H1 (cell line): ENCODE measurements around the gene AP3S1. TPM values are rescaled to one million over a fixed set of nuclear protein-coding genes. Genes with fewer than 3 reads are reported as not detected.

ENCODE experiments used
- CTCF ChIA-PET: fragments of 300-600 bp; sonication (Branson Sonifier 250); formaldehyde crosslinking; loops from one replicate; lab custom pipeline; 2021; ENCODE audit not compliant: partially characterized antibody; lab: Charles Lee
- POLR2A ChIA-PET: fragments of 300-600 bp; sonication (Branson Sonifier 250); formaldehyde crosslinking; loops from one replicate; lab custom pipeline; 2021; ENCODE audit warnings: inconsistent platforms; ENCODE audit not compliant: partially characterized antibody; lab: Charles Lee
- DNase-seq, 2 experiments: peaks; one replicate each; pipeline versions ENCODE4 v3.0.0 to v3.0.0-alpha.2; 2010 to 2022; ENCODE audit warnings: low spot score in 2 of 2, low read depth in 1 of 2, mixed read lengths in 1 of 2
- FAIRE-seq: peaks from 2 replicates; lab custom pipeline; 2011; peaks lifted over from hg19 to GRCh38; lab: Jason Lieb, UNC
- H2AFZ ChIP-seq: 2 replicates; pipeline ENCODE4 v1.8.1; 2012; ENCODE audit warnings: low read length, inconsistent platforms
- H2AK5ac ChIP-seq: 2 replicates; pipeline ENCODE4 v1.6.1; 2013; ENCODE audit warnings: low read depth, low read length
- H2BK120ac ChIP-seq: replicated peaks from 2 replicates; pipeline ENCODE3; 2013; ENCODE audit warnings: low read depth, low read length, inconsistent platforms
- H2BK12ac ChIP-seq: 2 replicates; pipeline ENCODE4 v1.6.1; 2013; ENCODE audit warnings: low read depth, low read length
- H2BK15ac ChIP-seq: 2 replicates; pipeline ENCODE4 v1.6.1; 2013; ENCODE audit warnings: low read length
- H2BK20ac ChIP-seq: 2 replicates; pipeline ENCODE4 v1.6.1; 2013; ENCODE audit warnings: low read length
- H2BK5ac ChIP-seq: 2 replicates; pipeline ENCODE4 v1.6.1; 2013; ENCODE audit warnings: low read depth, low read length
- H3K14ac ChIP-seq: 2 replicates; pipeline ENCODE4 v1.6.1; 2013; ENCODE audit warnings: inconsistent platforms; ENCODE audit not compliant: insufficient read length
- H3K18ac ChIP-seq: 2 replicates; pipeline ENCODE4 v1.6.1; 2013; ENCODE audit warnings: low read length; ENCODE audit errors: extremely low read depth
- H3K23ac ChIP-seq: 2 replicates; pipeline ENCODE4 v1.6.1; 2013; ENCODE audit warnings: inconsistent platforms; ENCODE audit not compliant: insufficient read length
- H3K23me2 ChIP-seq: 2 replicates; pipeline ENCODE4 v1.6.1; 2013; ENCODE audit warnings: low read depth, low read length
- H3K27ac ChIP-seq: 2 replicates; pipeline ENCODE4 v1.6.1; 2011; ENCODE audit warnings: low read depth, low read length, inconsistent platforms
- H3K27me3 ChIP-seq, 4 experiments: replicated peaks in 1 of 4; 1 replicate in 1 of 4; 2 replicates in 3 of 4; pipeline versions ENCODE4 v1.6.1 to v1.8.1; 2011 to 2013; ENCODE audit warnings: low read length in 3 of 4, mild to moderate bottlenecking in 3 of 4, inconsistent platforms in 2 of 4, mixed read lengths in 2 of 4, moderate library complexity in 1 of 4; ENCODE audit not compliant: control insufficient read depth in 3 of 4, insufficient read depth in 3 of 4; ENCODE audit errors: extremely low read depth in 1 of 4
- H3K36me3 ChIP-seq, 4 experiments: 2 replicates each; pipeline versions ENCODE4 v1.6.1 to v1.8.1; 2011 to 2013; ENCODE audit warnings: mild to moderate bottlenecking in 4 of 4, low read length in 3 of 4, moderate library complexity in 2 of 4, control low read depth in 1 of 4, inconsistent platforms in 1 of 4; ENCODE audit not compliant: insufficient read depth in 4 of 4, control insufficient read depth in 2 of 4
- H3K4ac ChIP-seq: replicated peaks from 2 replicates; pipeline ENCODE3; 2013; ENCODE audit warnings: low read length, low read depth, mixed read lengths, inconsistent platforms; ENCODE audit not compliant: insufficient read length
- H3K4me1 ChIP-seq, 4 experiments: replicated peaks in 1 of 4; 1 replicate in 1 of 4; 2 replicates in 3 of 4; pipeline versions ENCODE4 v1.6.1 to v1.8.1; 2011 to 2013; ENCODE audit warnings: low read length in 3 of 4, inconsistent platforms in 2 of 4, mixed read lengths in 1 of 4; ENCODE audit not compliant: insufficient read depth in 4 of 4, control insufficient read depth in 3 of 4
- H3K4me2 ChIP-seq, 2 experiments: 2 replicates each; pipeline versions ENCODE4 v1.6.1 to v1.8.1; 2011 to 2013; ENCODE audit warnings: low read depth in 2 of 2, low read length in 2 of 2, control low read depth in 1 of 2, inconsistent platforms in 1 of 2, mild to moderate bottlenecking in 1 of 2; ENCODE audit not compliant: insufficient read depth in 1 of 2
- H3K4me3 ChIP-seq, 4 experiments: fragments of 200-600, 300-600 bp in 1 of 4; sonication (generic), shearing (Covaris generic), sonication (Bioruptor Twin) in 1 of 4; 2 replicates each; pipeline versions ENCODE4 v1.5.1 to v1.8.1; 2011 to 2016; ENCODE audit warnings: low read length in 4 of 4, low read depth in 3 of 4, control low read depth in 2 of 4, inconsistent platforms in 2 of 4, mild to moderate bottlenecking in 2 of 4, mixed read lengths in 1 of 4, moderate library complexity in 1 of 4; ENCODE audit not compliant: insufficient read depth in 2 of 4; ENCODE audit errors: extremely low read depth in 1 of 4
- H3K56ac ChIP-seq: replicated peaks from 2 replicates; pipeline ENCODE3; 2013; ENCODE audit warnings: low read depth, mild to moderate bottlenecking, mixed read lengths, low read length, inconsistent platforms; ENCODE audit not compliant: insufficient read length
- H3K79me1 ChIP-seq: 2 replicates; pipeline ENCODE4 v1.6.1; 2013; ENCODE audit warnings: low read depth, low read length, control low read depth
- H3K79me2 ChIP-seq, 2 experiments: 2 replicates each; pipeline versions ENCODE4 v1.6.1 to v1.8.1; 2012 to 2013; ENCODE audit warnings: low read length in 2 of 2, mild to moderate bottlenecking in 2 of 2, inconsistent platforms in 1 of 2; ENCODE audit not compliant: insufficient read depth in 2 of 2, control insufficient read depth in 1 of 2
- H3K9ac ChIP-seq, 4 experiments: replicated peaks in 1 of 4; 1 replicate in 1 of 4; 2 replicates in 3 of 4; pipeline versions ENCODE4 v1.6.1 to v1.8.1; 2011 to 2013; ENCODE audit warnings: low read depth in 3 of 4, low read length in 3 of 4, control low read depth in 2 of 4, mild to moderate bottlenecking in 2 of 4, moderate library complexity in 2 of 4, inconsistent platforms in 1 of 4; ENCODE audit errors: extremely low read depth in 1 of 4
- H3K9me3 ChIP-seq, 2 experiments: 2 replicates each; pipeline versions ENCODE4 v1.6.1 to v1.8.1; 2012 to 2013; ENCODE audit warnings: mild to moderate bottlenecking in 2 of 2, moderate library complexity in 2 of 2, control low read depth in 1 of 2, inconsistent platforms in 1 of 2, low read depth in 1 of 2, low read length in 1 of 2, mixed read lengths in 1 of 2; ENCODE audit not compliant: insufficient read depth in 2 of 2
- H4K20me1 ChIP-seq, 2 experiments: replicated peaks in 1 of 2; 2 replicates each; pipeline versions ENCODE3 to v1.8.1; 2011 to 2013; ENCODE audit warnings: inconsistent platforms in 2 of 2, low read length in 2 of 2, mild to moderate bottlenecking in 1 of 2; ENCODE audit not compliant: insufficient read depth in 2 of 2, control insufficient read depth in 1 of 2
- H4K5ac ChIP-seq: 2 replicates; pipeline ENCODE4 v1.6.1; 2013; ENCODE audit warnings: low read length, low read depth, mixed read lengths, inconsistent platforms; ENCODE audit not compliant: insufficient read length
- H4K8ac ChIP-seq: 2 replicates; pipeline ENCODE4 v1.8.0; 2013; ENCODE audit warnings: mild to moderate bottlenecking, moderate library complexity, low read length, inconsistent platforms; ENCODE audit not compliant: insufficient read depth; ENCODE audit errors: extremely low read depth
- H4K91ac ChIP-seq: replicated peaks from 2 replicates; pipeline ENCODE3; 2013; ENCODE audit warnings: low read length, mixed read lengths, inconsistent platforms; ENCODE audit not compliant: insufficient read length
- BACH1 ChIP-seq: IDR thresholded peaks from 2 replicates; pipeline ENCODE4 v1.6.1; 2012; ENCODE audit warnings: low read length, improper control_type of control experiment
- CBX5 ChIP-seq: fragments of 300-800, 300-1000 bp; sonication (generic); IDR thresholded peaks from 2 replicates; pipeline ENCODE4 v1.7.1; 2016; ENCODE audit warnings: antibody characterized with exemption, low read length, low read depth
- CREB1 ChIP-seq: IDR thresholded peaks from 2 replicates; pipeline ENCODE4 v1.6.1; 2012; ENCODE audit warnings: inconsistent platforms
- FOSL1 ChIP-seq: IDR thresholded peaks from 2 replicates; pipeline ENCODE4 v1.6.1; 2011; ENCODE audit warnings: mild to moderate bottlenecking, low read depth, low read length, moderate library complexity; ENCODE audit not compliant: insufficient read depth
- GABPA ChIP-seq: IDR thresholded peaks from 2 replicates; pipeline ENCODE4 v1.6.1; 2011; ENCODE audit warnings: mild to moderate bottlenecking, low read length, moderate library complexity, borderline replicate concordance; ENCODE audit not compliant: insufficient read depth
- JUN ChIP-seq: IDR thresholded peaks from 2 replicates; pipeline ENCODE4 v1.6.1; 2011; ENCODE audit warnings: low read depth, mild to moderate bottlenecking, improper control_type of control experiment, low read length
- NANOG ChIP-seq: IDR thresholded peaks from 2 replicates; pipeline ENCODE4 v1.6.1; 2011; ENCODE audit warnings: low read length, low read depth, mild to moderate bottlenecking, inconsistent platforms; ENCODE audit not compliant: insufficient read depth, poor library complexity, severe bottlenecking
- NRF1 ChIP-seq: IDR thresholded peaks from 2 replicates; pipeline ENCODE4 v1.6.1; 2011; ENCODE audit warnings: mild to moderate bottlenecking, low read depth, low read length, improper control_type of control experiment
- POU5F1 ChIP-seq: IDR thresholded peaks from 2 replicates; pipeline ENCODE4 v1.6.1; 2011; ENCODE audit warnings: low read depth, mild to moderate bottlenecking, low read length, moderate library complexity
- RAD21 ChIP-seq, 2 experiments: IDR thresholded peaks in 1 of 2; conservative IDR thresholded peaks in 1 of 2; 2 replicates each; pipeline ENCODE4 v1.6.1; 2011; ENCODE audit warnings: low read depth in 2 of 2, low read length in 2 of 2, improper control_type of control experiment in 1 of 2, inconsistent platforms in 1 of 2, mild to moderate bottlenecking in 1 of 2, moderate library complexity in 1 of 2
- RFX5 ChIP-seq: IDR thresholded peaks from 2 replicates; pipeline ENCODE4 v1.6.1; 2011; ENCODE audit warnings: low read depth, low read length, improper control_type of control experiment, borderline replicate concordance
- SIX5 ChIP-seq: IDR thresholded peaks from 2 replicates; pipeline ENCODE4 v1.6.1; 2011; ENCODE audit warnings: mild to moderate bottlenecking, low read depth, low read length
- SP4 ChIP-seq: IDR thresholded peaks from 2 replicates; pipeline ENCODE4 v1.6.1; 2012; ENCODE audit warnings: low read length, inconsistent platforms
- TCF12 ChIP-seq: IDR thresholded peaks from 2 replicates; pipeline ENCODE4 v1.6.1; 2011; ENCODE audit warnings: low read depth, mild to moderate bottlenecking, low read length
- WGBS, 2 experiments: shearing (Covaris generic) in 1 of 2; methylation state at CpG; one replicate each; pipeline versions ENCODE4 v1.1.6 to v1.1.7; 2013 to 2015; ENCODE audit warnings: low lambda C conversion rate in 2 of 2, mixed read lengths in 2 of 2, inconsistent platforms in 1 of 2, low coverage in 1 of 2, missing lambda C conversion rate in 1 of 2; ENCODE audit not compliant: insufficient replicate concordance in 2 of 2, insufficient coverage in 1 of 2, insufficient read length in 1 of 2; ENCODE audit errors: extremely low coverage in 1 of 2, missing lambda C conversion rate in 1 of 2; 5-methylcytosine and 5-hydroxymethylcytosine counted together
- polyA plus RNA-seq, 7 experiments: library from polyadenylated mRNA; depleted of rRNA in 3 of 7; stranded (reverse) in 5 of 7; unstranded in 2 of 7; fragments of >200 nt in 5 of 7; fragments of 200-250 nt in 2 of 7; gene quantifications; 1 replicate in 5 of 7; 2 replicates in 1 of 7; 4 replicates in 1 of 7; pipeline versions ENCODE4 v1.2.1 to v1.2.3, GENCODE V29; 2011 to 2013; ENCODE audit warnings: missing spikeins in 2 of 7, mixed read lengths in 2 of 7
- total RNA-seq: library from RNA; stranded (reverse); fragmentation: NEBNext Ultra II Directional; extraction: Animal tissue kit (Norgen Biotek cat#: 25700); gene quantifications from 2 replicates; pipeline ENCODE4 v1.2.1, GENCODE V29; 2021

Gene AP3S1
- total and polyA plus RNA-seq, 2 of the 8 experiments (the other 6 are each of a cell fraction or from before 2014, with no cell fraction given), result 26.6 to 72.7 TPM

- H4K5ac ChIP-seq, result no peak overlapping the region
- no peak overlapping the region for H3K14ac ChIP-seq
- FAIRE-seq, result no peak
- H3K23me2 ChIP-seq, result peaks cover 5% of the 10 kb centered on the region; the same call in 1 of the 2 replicates
- ChIA-PET POLR2A (interaction anchor here (0.6 to 3.5 kb wide), 12 partner anchors 14 to 297 kb away, joined by 3 to 11 read pairs (median 4); partner anchors contain the start of genes CDO1, COMMD10 and TMED7), CTCF (interaction anchor here (0.6 to 3.4 kb wide), 13 partner anchors 9 to 265 kb away, joined by 3 to 26 read pairs (median 7); partner anchors contain the start of gene CDO1)
- no peak overlapping the region for H3K23ac ChIP-seq
- no peak overlapping the region for H2AFZ ChIP-seq
- H3K9ac ChIP-seq, result peak overlapping the region; percentile 82 to 96 (median 88)
- H3K27me3 ChIP-seq, result no peaks in the 10 kb centered on the region
- H3K4me2 ChIP-seq, result peak overlapping the region; percentile 90 to 96
- H3K79me2 ChIP-seq, result peaks cover 6 to 75% of the 10 kb centered on the region in 2 experiments; a peak in 3 of 4 replicates
- H4K8ac ChIP-seq, result no peak overlapping the region
- peak overlapping the region; percentile 75 to 89 (median 84) for H3K4me3 ChIP-seq
- no peak overlapping the region for H2BK120ac ChIP-seq
- no peak overlapping the region for H2BK5ac ChIP-seq
- peaks cover 7 to 11% of the 10 kb centered on the region in 2 experiments for H4K20me1 ChIP-seq
- peaks cover 0 to 5% (median 1%) of the 10 kb centered on the region in 4 experiments; a peak in 2 of 7 replicates for H3K4me1 ChIP-seq
- 0% methylated on average over 4 of the region's 5 CpGs; no CpG with 5 or more reads in 1 of the 2 experiments for WGBS, 2 experiments
- no peak overlapping the region for H3K4ac ChIP-seq
- peak overlapping the region; percentile 97 for H3K27ac ChIP-seq
- no peak for DNase-seq
- H2BK20ac ChIP-seq, result no peak overlapping the region
- 0 out of 2 replicates have a peak, but pooled peaks cover 2% of the 10 kb centered on the region for H3K79me1 ChIP-seq
- no peaks in the 10 kb centered on the region for H3K9me3 ChIP-seq
- no peak overlapping the region for H4K91ac ChIP-seq
- H3K56ac ChIP-seq, result no peak overlapping the region
- no peak overlapping the region for H3K18ac ChIP-seq
- H2BK15ac ChIP-seq, result no peak overlapping the region
- no peak overlapping the region for H2AK5ac ChIP-seq
- H2BK12ac ChIP-seq, result no peak overlapping the region; the same call in 1 of the 2 replicates
- H3K36me3 ChIP-seq, result peaks cover 0 to 18% (median 11%) of the 10 kb centered on the region in 4 experiments; a peak in 3 of 8 replicates
- TF ChIP-seq NANOG (no peak), SIX5 (no peak), JUN (no peak), RAD21 (IDR thresholded peaks at IDR 0.05 in 1 of 2, conservative IDR thresholded peaks at IDR 0.05 in 1 of 2; ENCODE audit: low read depth in 2 of 2, low read length in 2 of 2) (no peak), TCF12 (no peak), CREB1 (no peak), BACH1 (no peak), FOSL1 (no peak), RFX5 (no peak), POU5F1 (no peak), GABPA (no peak), CBX5 (no peak), NRF1 (no peak), SP4 (no peak)
These were observed 862 bp upstream of the AP3S1 start for GRCh38 chr5:115840873-115841272.
